GM12801 (cell line): ENCODE results near the gene EXOC2.

ENCODE experiments used
- TF ChIP-seq, protein P1 (sequence below): IDR thresholded peaks from one replicate; pipeline ENCODE4 v1.5.1; 2011; ENCODE audit warnings: control low read depth; ENCODE audit not compliant: insufficient read length; ENCODE audit errors: extremely low read depth

EXOC2 gene, protein sequence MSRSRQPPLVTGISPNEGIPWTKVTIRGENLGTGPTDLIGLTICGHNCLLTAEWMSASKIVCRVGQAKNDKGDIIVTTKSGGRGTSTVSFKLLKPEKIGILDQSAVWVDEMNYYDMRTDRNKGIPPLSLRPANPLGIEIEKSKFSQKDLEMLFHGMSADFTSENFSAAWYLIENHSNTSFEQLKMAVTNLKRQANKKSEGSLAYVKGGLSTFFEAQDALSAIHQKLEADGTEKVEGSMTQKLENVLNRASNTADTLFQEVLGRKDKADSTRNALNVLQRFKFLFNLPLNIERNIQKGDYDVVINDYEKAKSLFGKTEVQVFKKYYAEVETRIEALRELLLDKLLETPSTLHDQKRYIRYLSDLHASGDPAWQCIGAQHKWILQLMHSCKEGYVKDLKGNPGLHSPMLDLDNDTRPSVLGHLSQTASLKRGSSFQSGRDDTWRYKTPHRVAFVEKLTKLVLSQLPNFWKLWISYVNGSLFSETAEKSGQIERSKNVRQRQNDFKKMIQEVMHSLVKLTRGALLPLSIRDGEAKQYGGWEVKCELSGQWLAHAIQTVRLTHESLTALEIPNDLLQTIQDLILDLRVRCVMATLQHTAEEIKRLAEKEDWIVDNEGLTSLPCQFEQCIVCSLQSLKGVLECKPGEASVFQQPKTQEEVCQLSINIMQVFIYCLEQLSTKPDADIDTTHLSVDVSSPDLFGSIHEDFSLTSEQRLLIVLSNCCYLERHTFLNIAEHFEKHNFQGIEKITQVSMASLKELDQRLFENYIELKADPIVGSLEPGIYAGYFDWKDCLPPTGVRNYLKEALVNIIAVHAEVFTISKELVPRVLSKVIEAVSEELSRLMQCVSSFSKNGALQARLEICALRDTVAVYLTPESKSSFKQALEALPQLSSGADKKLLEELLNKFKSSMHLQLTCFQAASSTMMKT

DNA sequence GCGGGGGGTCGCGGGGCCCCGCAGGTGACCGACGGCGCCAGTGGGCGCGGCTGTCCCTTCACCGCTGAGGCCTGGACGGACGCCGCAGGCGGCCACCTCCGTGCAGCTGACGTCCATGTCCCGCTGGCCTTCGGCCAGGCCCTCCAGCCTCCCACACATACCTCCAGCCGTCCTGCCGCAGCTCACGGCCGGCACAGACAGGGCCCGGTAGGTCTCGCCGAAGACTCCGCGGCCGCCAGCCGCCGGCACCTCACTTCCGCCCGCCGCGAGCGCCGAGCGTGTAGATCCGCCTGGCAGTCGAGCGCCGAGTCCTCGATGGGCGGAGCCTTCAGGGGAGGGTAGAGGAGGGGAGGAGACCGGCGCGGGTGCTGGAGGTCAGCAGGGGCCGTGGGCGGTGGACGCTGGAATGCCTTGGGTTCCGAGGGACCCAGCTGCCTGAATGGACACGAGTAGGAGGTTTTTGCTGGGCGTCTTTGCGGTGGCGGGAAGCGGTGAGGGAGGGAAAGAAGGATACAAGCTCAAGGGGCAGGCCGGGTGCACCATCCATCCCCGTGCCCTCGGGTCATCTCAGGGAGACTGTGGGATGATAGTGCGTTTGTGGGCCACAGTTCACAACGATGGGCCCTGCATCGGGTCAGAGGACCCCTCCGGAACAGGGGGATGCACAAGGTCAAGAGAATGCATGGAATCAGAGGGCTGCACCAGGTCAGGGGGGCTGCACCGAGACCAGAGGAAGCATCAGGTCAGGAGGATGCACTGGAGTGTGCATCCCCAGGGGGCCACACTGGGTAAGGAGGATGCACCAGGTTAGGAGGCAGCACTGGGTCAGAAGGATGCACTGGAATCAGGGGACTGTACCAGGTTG, at the start of gene EXOC2:
TSS of gene EXOC2 (minus strand) at position 282 of the 865 bp plus-strand sequence. CDS start 55,321 bp downstream, outside the sequence.
- TF ChIP-seq, protein P1, sequence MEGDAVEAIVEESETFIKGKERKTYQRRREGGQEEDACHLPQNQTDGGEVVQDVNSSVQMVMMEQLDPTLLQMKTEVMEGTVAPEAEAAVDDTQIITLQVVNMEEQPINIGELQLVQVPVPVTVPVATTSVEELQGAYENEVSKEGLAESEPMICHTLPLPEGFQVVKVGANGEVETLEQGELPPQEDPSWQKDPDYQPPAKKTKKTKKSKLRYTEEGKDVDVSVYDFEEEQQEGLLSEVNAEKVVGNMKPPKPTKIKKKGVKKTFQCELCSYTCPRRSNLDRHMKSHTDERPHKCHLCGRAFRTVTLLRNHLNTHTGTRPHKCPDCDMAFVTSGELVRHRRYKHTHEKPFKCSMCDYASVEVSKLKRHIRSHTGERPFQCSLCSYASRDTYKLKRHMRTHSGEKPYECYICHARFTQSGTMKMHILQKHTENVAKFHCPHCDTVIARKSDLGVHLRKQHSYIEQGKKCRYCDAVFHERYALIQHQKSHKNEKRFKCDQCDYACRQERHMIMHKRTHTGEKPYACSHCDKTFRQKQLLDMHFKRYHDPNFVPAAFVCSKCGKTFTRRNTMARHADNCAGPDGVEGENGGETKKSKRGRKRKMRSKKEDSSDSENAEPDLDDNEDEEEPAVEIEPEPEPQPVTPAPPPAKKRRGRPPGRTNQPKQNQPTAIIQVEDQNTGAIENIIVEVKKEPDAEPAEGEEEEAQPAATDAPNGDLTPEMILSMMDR = no peak

DNA sequence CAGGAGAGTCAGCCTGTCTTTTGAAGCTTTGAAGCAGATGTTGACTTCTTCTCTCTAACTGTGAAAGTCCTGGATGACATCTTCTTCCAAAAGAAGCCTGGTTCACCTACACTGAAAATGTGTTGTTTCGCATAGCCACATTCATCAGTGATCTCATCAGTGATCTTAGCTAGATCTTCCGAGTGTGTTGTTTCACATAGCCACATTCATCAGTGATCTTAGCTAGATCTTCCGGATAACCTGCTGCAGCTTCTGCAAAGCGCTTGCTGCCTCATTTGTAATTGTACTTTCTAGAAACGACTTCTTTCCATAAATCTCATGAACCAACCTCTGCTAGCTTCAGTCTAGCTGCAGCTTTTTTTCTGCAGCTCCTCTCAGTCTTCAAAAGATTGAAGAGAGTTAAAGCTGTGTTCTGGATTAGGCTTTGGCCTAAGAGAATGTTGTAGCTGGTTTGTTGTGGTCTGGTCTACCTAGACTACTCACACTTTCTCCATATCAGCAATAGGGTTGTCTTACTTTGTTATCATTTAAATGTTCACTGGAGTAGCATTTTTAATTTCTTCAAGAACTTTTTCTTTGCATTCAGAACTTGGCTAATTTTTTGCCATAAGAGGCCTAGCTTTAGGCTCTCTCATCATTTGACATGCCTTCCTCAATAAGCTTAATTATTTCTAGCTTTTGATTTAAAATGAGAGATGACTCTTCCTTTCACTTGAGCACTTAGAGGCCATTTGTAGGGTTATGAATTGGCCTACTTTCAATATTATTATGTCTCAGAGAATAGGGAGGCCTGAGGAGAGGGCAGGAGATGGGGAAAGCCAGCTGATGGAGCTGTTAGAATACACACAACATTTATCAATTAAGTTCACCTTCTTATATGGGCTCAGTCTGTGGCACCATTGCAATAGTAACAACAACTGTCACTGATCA, 48.7 kb upstream of the EXOC2 start:
- TF ChIP-seq, protein P1 = no peak

DNA sequence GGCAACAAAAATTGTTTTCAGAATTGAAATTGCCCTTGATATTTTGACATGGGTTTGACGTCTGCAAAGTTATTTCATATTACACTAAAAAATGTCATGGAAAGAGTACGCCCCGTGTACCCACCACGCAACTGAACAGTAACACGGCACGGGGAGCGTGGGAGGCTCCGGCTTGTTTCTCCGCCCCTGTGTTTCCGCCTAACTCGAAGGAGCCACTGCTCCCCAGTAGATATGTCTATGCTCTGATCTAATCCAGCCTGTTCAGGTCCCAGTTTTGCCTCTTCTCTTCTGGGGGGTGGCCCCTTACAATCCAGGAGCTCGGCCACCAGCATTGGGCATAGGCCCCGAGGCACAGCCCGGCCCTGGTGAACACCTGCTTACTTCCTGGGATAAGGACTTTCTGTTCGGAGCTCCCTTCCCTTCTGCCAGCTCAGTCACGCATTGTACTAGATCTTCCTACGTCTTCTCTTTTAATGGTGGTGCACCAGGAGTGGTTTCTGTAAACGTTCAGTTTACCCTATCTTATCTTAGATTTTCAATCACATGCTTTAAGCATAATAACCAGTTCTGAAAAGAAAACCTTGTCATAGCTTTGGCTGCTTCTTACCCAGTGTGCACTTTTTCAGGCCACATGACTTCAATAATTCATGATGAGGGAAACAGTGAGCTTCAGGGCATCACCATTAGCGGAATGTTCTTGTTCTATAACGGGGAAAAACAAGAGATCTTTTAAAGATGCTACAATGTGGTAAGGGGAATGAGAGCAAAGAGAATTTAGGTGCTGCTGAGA, 43.9 kb upstream of the EXOC2 start:
- TF ChIP-seq, protein P1 = no peak

DNA sequence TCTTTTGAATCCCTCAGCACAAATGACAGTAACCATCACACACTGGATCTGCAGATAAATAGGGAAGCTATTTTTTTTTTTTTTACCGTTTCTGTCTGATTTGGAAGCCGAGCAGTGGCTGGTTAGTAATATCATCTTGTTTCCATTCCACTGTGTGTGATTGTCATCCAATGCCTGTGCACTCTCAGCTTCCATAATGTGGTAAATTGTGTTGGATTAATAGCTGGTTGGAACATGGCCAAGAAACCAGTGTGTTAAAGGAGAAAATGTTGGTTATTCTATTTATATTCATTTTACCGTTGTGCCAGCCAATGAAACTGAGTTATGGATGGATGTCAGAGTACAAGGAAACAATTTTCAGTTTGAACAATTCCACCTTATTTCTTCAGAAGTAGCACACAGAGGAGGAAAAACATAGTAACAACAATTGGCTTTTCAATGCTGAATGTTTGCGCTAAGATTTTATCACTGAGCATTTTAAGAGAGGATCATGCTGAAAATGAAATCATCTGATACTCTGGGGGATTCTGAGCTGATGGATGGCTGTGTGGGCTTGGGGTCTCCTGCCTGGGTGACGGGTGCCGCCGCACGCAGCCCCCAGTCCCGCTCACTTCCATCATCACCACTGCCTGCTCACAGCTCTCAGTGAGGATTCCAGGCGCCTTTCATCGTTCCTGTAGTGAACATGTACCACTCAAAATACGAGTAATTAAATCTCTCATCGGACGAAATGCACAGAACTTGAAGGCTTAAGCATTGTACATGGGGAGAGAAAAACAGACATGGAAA, 40.7 kb upstream of the EXOC2 start:
- TF ChIP-seq, protein P1 = no peak

DNA sequence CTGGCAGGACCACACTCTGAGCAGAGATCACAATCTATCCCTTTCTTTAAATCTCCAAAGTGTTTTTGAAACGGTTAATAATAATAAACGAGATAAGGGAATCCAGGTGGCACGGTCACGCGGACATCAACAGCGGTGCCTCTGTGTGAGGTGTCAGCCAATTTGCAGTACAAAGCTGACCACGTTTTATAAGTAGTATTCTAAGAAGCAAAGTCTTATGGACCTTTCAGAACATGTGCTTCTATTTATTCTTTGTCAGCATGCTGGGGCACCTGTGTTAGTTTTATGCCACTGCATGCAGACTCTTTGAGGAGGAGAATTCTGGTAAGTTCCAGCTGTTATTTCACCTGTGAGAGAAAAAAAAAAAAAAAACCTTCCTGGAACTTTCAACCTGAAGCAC, 39.0 kb upstream of the EXOC2 start:
- TF ChIP-seq, protein P1 = no peak
